Measurements from ENCODE around the gene STOML1. TPM values are rescaled to one million over a fixed set of nuclear protein-coding genes. Genes with fewer than 3 reads are reported as not detected.

Gene STOML1
- total RNA-seq, 2 experiments from 2014 or later, result 8.0 to 8.9 TPM

- no TSS peak for BruUV-seq (replicated peaks)
- Histone ChIP-seq H3K9me2 (ENCODE audit: insufficient read depth, low read length) (no peaks in the 10 kb centered on the region), H2AFZ (ENCODE audit: low read length) (no peak overlapping the region), H3K36me3 (ENCODE audit: insufficient read depth, low read length) (no peaks in the 10 kb centered on the region), H3K27ac (ENCODE audit: low read depth, low read length, poor library complexity, severe bottlenecking) (no peak overlapping the region), H3K9me3 (ENCODE audit: low read length) (no peaks in the 10 kb centered on the region), H3K79me2 (ENCODE audit: insufficient read depth, low read depth, low read length) (no peaks in the 10 kb centered on the region), H4K20me1 (ENCODE audit: insufficient read depth, low read length) (no peaks in the 10 kb centered on the region), H3K4me3 (ENCODE audit: low read depth, low read length, poor library complexity, severe bottlenecking) (no peak overlapping the region), H3K4me1 (ENCODE audit: insufficient read depth, low read length, poor library complexity, severe bottlenecking) (no peaks in the 10 kb centered on the region), H3K4me2 (ENCODE audit: low read length) (no peak overlapping the region)
- DNase-seq (ENCODE audit: low spot score), result no peak
- TF ChIP-seq EZH2phosphoT487 (IDR thresholded peaks at IDR 0.05; ENCODE audit: borderline replicate concordance, low read depth, low read length), result no peak
- TF ChIP-seq, protein P1, sequence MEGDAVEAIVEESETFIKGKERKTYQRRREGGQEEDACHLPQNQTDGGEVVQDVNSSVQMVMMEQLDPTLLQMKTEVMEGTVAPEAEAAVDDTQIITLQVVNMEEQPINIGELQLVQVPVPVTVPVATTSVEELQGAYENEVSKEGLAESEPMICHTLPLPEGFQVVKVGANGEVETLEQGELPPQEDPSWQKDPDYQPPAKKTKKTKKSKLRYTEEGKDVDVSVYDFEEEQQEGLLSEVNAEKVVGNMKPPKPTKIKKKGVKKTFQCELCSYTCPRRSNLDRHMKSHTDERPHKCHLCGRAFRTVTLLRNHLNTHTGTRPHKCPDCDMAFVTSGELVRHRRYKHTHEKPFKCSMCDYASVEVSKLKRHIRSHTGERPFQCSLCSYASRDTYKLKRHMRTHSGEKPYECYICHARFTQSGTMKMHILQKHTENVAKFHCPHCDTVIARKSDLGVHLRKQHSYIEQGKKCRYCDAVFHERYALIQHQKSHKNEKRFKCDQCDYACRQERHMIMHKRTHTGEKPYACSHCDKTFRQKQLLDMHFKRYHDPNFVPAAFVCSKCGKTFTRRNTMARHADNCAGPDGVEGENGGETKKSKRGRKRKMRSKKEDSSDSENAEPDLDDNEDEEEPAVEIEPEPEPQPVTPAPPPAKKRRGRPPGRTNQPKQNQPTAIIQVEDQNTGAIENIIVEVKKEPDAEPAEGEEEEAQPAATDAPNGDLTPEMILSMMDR (conservative IDR thresholded peaks at IDR 0.05; ENCODE audit: low read length), result no peak
- intact Hi-C loops (cut with micrococcal nuclease; ENCODE audit: unreplicated experiment), result no loop called here
- ChIA-PET POLR2A (no interaction called here), CTCF (ENCODE audit: unreplicated experiment) (no interaction called here)
Measured at GRCh38 chr15:73945130-73945508, 47.0 kb downstream of the STOML1 start.

GRCh38 chr15:73944161-73945129 is 47.6 kb downstream of the STOML1 start:
- TF ChIP-seq, protein P1 (conservative IDR thresholded peaks at IDR 0.05; ENCODE audit: low read length), result no peak
- TF ChIP-seq EZH2phosphoT487 (IDR thresholded peaks at IDR 0.05; ENCODE audit: borderline replicate concordance, low read depth, low read length), result no peak
- POLR2A ChIA-PET, result no interaction called here
- DNase-seq (ENCODE audit: low spot score), result no peak
- Histone ChIP-seq H3K4me1 (ENCODE audit: insufficient read depth, low read length, poor library complexity, severe bottlenecking) (no peaks in the 10 kb centered on the region), H2AFZ (ENCODE audit: low read length) (no peak overlapping the region), H3K36me3 (ENCODE audit: insufficient read depth, low read length) (no peaks in the 10 kb centered on the region), H3K4me2 (ENCODE audit: low read length) (no peak overlapping the region), H3K79me2 (ENCODE audit: insufficient read depth, low read depth, low read length) (no peaks in the 10 kb centered on the region), H3K9me2 (ENCODE audit: insufficient read depth, low read length) (no peaks in the 10 kb centered on the region), H4K20me1 (ENCODE audit: insufficient read depth, low read length) (no peaks in the 10 kb centered on the region), H3K9me3 (ENCODE audit: low read length) (no peaks in the 10 kb centered on the region), H3K4me3 (ENCODE audit: low read depth, low read length, poor library complexity, severe bottlenecking) (no peak overlapping the region), H3K27ac (ENCODE audit: low read depth, low read length, poor library complexity, severe bottlenecking) (no peak overlapping the region)
- intact Hi-C loops (cut with micrococcal nuclease; ENCODE audit: unreplicated experiment), result no loop called here
- BruUV-seq (replicated peaks), result no TSS peak
- CTCF ChIA-PET (ENCODE audit: unreplicated experiment), result no interaction called here

DNA sequence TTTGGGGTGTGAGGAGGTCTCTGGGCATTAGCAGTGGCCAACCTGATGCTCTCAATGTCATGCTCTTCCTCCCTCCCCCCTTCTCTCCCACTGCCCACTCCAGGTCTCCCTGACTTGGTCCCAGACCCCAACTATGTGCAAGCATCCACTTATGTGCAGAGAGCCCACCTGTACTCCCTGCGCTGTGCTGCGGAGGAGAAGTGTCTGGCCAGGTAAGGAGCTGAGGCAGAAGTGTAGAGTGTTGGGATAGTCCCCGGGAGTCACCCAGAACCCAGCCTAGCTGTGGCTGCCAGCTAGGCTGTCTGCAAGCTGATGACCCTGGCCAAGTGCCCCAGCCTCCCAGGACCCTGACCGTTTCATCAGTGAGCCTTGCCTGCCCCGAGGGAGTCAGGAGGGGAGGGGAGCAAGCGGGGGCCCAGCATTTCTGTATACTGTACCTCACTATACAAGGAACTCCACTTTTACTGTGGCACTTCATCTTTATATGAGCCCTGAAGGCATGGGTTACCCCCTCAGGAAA is 49.3 kb downstream of the STOML1 start:
- H3K4me2 ChIP-seq (ENCODE audit: low read length), result no peak overlapping the region
- CTCF ChIA-PET (ENCODE audit: unreplicated experiment), result no interaction called here

More for the DNA sequence above, 49.3 kb downstream of the STOML1 start:
- Histone ChIP-seq H3K4me1 (ENCODE audit: insufficient read depth, low read length, poor library complexity, severe bottlenecking) (no peaks in the 10 kb centered on the region), H3K27ac (ENCODE audit: low read depth, low read length, poor library complexity, severe bottlenecking) (no peak overlapping the region), H3K4me3 (ENCODE audit: low read depth, low read length, poor library complexity, severe bottlenecking) (no peak overlapping the region), H3K36me3 (ENCODE audit: insufficient read depth, low read length) (no peaks in the 10 kb centered on the region), H3K9me3 (ENCODE audit: low read length) (no peaks in the 10 kb centered on the region), H3K9me2 (ENCODE audit: insufficient read depth, low read length) (no peaks in the 10 kb centered on the region), H2AFZ (ENCODE audit: low read length) (no peak overlapping the region), H4K20me1 (ENCODE audit: insufficient read depth, low read length) (no peaks in the 10 kb centered on the region), H3K79me2 (ENCODE audit: insufficient read depth, low read depth, low read length) (no peaks in the 10 kb centered on the region)
- TF ChIP-seq, protein P1 (conservative IDR thresholded peaks at IDR 0.05; ENCODE audit: low read length), result no peak
- TF ChIP-seq EZH2phosphoT487 (IDR thresholded peaks at IDR 0.05; ENCODE audit: borderline replicate concordance, low read depth, low read length), result no peak
- DNase-seq (ENCODE audit: low spot score), result no peak
- POLR2A ChIA-PET, result no interaction called here
- BruUV-seq (replicated peaks), result no TSS peak
- intact Hi-C loops (cut with micrococcal nuclease; ENCODE audit: unreplicated experiment), result no loop called here

Data from OCI-LY7 (cell line).